ENCODE results near the gene C21orf91.

Gene C21orf91

DNA sequence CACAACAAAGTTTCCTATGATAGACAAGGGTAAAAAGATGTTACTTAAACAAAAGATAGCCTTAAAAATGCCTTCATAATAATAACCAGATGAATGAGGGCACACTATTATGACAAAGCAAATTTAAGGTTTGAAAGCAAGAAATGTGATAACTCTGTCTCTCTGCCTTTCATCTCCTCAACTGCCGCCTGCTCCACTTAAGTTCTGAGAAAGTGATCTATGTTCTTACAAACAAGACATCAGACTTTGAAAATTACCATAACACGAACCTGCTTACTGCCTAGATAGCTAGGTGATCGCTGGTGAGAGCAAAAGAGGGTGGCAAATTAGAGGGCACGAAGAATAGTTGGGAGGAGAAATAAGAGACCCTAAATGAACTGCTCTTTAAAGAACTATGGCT lies 13.2 kb downstream of the C21orf91 start:
- no peak for DNase-seq (ENCODE audit: low read depth, low spot score)
- no peak overlapping the region for H3K27ac ChIP-seq
- H3K36me3 ChIP-seq (ENCODE audit: insufficient read depth, low read length): peaks cover 38% of the 10 kb centered on the region
- H3K9ac ChIP-seq (ENCODE audit: insufficient read length): no peak overlapping the region
- no peak overlapping the region for H3K4me3 ChIP-seq
- H3K9me3 ChIP-seq (ENCODE audit: low read depth, low read length): peaks cover 9% of the 10 kb centered on the region; the same call in 1 of the 2 replicates
- TF ChIP-seq EZH2 (IDR thresholded peaks at IDR 0.05) (no peak), POLR2AphosphoS5 (IDR thresholded peaks at IDR 0.05; ENCODE audit: borderline replicate concordance, low read depth, low read length) (no peak), FOXP2 (optimal IDR thresholded peaks at IDR 0.05; ENCODE audit: control extremely low read depth, extremely low read length, insufficient read depth) (no peak)

DNA sequence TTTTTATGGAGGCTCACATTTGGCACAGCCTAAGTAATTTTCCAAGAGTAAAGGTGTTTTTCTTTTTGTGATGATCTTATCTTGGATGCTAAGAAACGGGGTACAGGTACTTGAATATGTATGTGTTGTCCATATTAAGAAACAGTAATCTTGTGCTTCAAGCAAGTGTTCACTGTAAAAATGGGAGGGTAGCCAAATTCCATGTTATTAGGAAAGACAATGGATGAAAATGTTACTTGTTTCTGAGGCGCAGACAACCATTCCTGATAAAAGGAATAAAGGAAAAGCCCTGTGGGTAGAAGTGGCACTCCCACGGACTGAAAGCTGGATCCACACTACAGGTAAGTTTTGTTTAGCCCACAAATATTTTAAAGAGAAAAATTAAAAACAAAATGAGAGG lies 15.6 kb downstream of the C21orf91 start:
- Histone ChIP-seq H3K27ac (no peak overlapping the region), H3K9ac (ENCODE audit: insufficient read length) (no peak overlapping the region), H3K9me3 (ENCODE audit: low read depth, low read length) (peaks cover 3% of the 10 kb centered on the region; the same call in 1 of the 2 replicates), H3K36me3 (ENCODE audit: insufficient read depth, low read length) (peaks cover 16% of the 10 kb centered on the region), H3K4me3 (no peak overlapping the region)
- no peak for DNase-seq (ENCODE audit: low read depth, low spot score)
- TF ChIP-seq EZH2 (IDR thresholded peaks at IDR 0.05) (no peak), FOXP2 (optimal IDR thresholded peaks at IDR 0.05; ENCODE audit: control extremely low read depth, extremely low read length, insufficient read depth) (no peak), POLR2AphosphoS5 (IDR thresholded peaks at IDR 0.05; ENCODE audit: borderline replicate concordance, low read depth, low read length) (no peak)

DNA sequence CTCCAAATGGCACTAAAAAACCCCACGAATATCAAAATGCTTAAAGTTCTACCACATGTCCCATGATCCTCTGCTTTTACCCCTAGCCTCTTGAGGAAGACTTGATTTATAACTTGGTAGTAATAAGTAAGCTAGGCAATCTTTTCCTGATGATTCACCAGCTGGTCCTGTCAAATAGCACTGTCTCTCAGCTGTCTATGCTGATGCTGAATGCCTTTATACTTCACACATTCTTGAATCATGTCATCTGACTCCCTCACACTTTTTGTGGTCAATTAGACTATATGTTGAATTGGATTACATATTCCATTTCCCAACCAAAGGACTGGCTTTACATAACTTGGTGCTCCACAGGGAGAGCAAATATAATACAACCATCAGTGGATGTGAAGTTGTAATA lies 16.6 kb downstream of the C21orf91 start:
- peaks cover 7% of the 10 kb centered on the region for H3K36me3 ChIP-seq (ENCODE audit: insufficient read depth, low read length)
- no peak overlapping the region for H3K27ac ChIP-seq
- no peak overlapping the region for H3K4me3 ChIP-seq
- TF ChIP-seq FOXP2 (optimal IDR thresholded peaks at IDR 0.05; ENCODE audit: control extremely low read depth, extremely low read length, insufficient read depth): no peak
- TF ChIP-seq EZH2 (IDR thresholded peaks at IDR 0.05): no peak
- no peak for TF ChIP-seq POLR2AphosphoS5 (IDR thresholded peaks at IDR 0.05; ENCODE audit: borderline replicate concordance, low read depth, low read length)
- DNase-seq (ENCODE audit: low read depth, low spot score): no peak
- H3K9me3 ChIP-seq (ENCODE audit: low read depth, low read length): 0 out of 2 replicates have a peak, but pooled peaks cover 3% of the 10 kb centered on the region
- H3K9ac ChIP-seq (ENCODE audit: insufficient read length): no peak overlapping the region

DNA sequence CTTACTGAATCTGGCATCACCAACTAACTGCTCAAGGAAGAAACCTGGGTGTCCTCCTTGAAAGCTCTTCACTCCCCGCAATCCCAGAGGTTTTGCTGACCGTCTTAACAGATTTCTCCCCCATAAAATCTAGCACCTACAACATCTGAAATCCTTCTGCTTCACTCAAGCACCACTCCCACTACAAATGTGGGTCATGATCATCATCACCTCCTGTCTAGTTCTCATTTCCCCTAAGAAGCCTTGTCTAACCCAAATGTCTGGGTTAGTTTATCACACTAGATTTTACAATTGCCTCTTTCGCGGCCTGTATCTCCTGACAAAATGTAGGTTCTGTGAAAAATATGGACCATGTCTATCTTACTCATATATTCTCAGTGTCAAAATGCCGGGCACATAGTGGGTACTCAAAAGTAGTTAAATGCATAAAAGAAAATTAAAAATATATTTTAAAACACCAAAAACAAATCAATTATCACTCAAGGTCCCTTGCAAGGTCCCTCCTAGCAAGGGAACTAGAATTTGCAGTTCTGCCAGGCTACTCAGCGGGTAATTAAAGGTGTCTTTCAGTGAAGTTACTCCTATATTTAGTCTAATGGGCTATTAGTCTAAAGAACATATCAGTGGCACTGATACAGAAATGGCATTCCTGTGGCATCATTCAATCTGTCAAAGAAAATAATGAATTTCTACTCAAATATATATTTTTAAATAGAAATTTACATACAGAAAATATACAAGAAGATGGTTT lies 19.6 kb downstream of the C21orf91 start:
- H3K4me3 ChIP-seq: no peak overlapping the region
- DNase-seq (ENCODE audit: low read depth, low spot score): no peak
- no peak overlapping the region for H3K27ac ChIP-seq
- no peaks in the 10 kb centered on the region for H3K9me3 ChIP-seq (ENCODE audit: low read depth, low read length)
- peaks cover 17% of the 10 kb centered on the region for H3K36me3 ChIP-seq (ENCODE audit: insufficient read depth, low read length)
- TF ChIP-seq FOXP2 (optimal IDR thresholded peaks at IDR 0.05; ENCODE audit: control extremely low read depth, extremely low read length, insufficient read depth): no peak
- TF ChIP-seq EZH2 (IDR thresholded peaks at IDR 0.05): no peak
- TF ChIP-seq POLR2AphosphoS5 (IDR thresholded peaks at IDR 0.05; ENCODE audit: borderline replicate concordance, low read depth, low read length): no peak
- no peak overlapping the region for H3K9ac ChIP-seq (ENCODE audit: insufficient read length)

DNA sequence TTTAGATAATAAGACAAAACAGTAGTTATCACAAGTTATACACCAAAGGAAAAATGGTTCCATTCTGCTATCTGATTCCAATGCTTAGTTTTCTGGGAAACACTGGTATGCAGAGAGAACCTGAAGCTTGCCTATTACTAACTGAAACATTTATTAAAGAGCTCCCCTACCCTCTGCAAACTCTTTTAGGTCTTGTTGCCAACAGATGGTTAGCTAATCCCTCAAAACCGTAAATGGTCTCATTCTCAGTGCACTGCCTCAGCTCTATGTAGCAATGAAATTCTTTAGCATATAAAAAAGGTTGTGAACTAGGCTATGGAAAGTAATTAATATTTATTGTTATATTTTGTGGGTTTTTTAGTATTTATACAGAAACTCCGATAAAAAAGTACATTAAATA lies 20.4 kb downstream of the C21orf91 start:
- no peaks in the 10 kb centered on the region for H3K9me3 ChIP-seq (ENCODE audit: low read depth, low read length)
- TF ChIP-seq FOXP2 (optimal IDR thresholded peaks at IDR 0.05; ENCODE audit: control extremely low read depth, extremely low read length, insufficient read depth) (no peak), POLR2AphosphoS5 (IDR thresholded peaks at IDR 0.05; ENCODE audit: borderline replicate concordance, low read depth, low read length) (no peak), EZH2 (IDR thresholded peaks at IDR 0.05) (no peak)
- peaks cover 17% of the 10 kb centered on the region for H3K36me3 ChIP-seq (ENCODE audit: insufficient read depth, low read length)
- no peak overlapping the region for H3K27ac ChIP-seq
- H3K4me3 ChIP-seq: no peak overlapping the region
- no peak overlapping the region for H3K9ac ChIP-seq (ENCODE audit: insufficient read length)
- DNase-seq (ENCODE audit: low read depth, low spot score): no peak

DNA sequence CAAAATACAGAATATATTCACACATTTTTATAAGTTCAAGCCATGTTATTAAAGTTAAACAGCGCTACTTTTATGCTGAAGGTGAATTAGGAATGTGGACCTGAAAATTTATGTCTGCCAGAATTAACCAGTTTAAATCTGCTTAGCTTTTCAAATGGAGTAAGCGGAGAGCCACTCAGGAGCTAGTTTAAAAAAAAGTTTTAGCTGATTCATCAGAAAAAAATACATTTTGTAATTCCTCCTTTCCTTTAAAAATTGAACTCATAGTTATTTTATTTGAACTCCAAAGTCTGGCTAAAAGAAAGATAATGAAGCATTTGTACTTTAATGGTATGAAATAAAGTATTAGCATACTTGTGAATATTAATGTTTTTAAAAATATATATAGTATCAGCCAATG lies 21.2 kb downstream of the C21orf91 start:
- no peak overlapping the region for H3K9ac ChIP-seq (ENCODE audit: insufficient read length)
- no peaks in the 10 kb centered on the region for H3K9me3 ChIP-seq (ENCODE audit: low read depth, low read length)
- H3K36me3 ChIP-seq (ENCODE audit: insufficient read depth, low read length): peaks cover 22% of the 10 kb centered on the region
- peak overlapping the region; percentile 28; the same call in 1 of the 2 replicates for H3K4me3 ChIP-seq
- no peak overlapping the region for H3K27ac ChIP-seq
- TF ChIP-seq EZH2 (IDR thresholded peaks at IDR 0.05): no peak
- TF ChIP-seq POLR2AphosphoS5 (IDR thresholded peaks at IDR 0.05; ENCODE audit: borderline replicate concordance, low read depth, low read length): no peak
- no peak for TF ChIP-seq FOXP2 (optimal IDR thresholded peaks at IDR 0.05; ENCODE audit: control extremely low read depth, extremely low read length, insufficient read depth)
- DNase-seq (ENCODE audit: low read depth, low spot score): no peak

DNA sequence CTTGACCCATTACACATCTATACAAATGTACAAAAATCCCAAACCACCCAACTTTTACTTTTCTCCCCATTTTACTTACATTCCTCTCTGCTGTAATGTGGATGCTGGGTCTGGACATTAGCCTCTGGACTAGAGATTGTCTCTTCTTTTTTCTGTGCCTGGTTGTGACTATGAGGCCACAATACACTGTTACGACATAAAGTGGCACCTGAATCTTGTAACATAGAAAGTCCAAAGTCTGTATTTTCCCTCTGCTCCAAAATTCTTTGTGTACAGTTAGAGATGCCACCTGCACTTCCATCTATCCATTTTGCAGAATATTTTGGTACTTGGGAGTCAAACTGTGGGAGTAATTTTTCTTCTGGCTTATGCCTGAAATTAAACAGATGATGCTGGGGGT lies 22.7 kb downstream of the C21orf91 start:
- Histone ChIP-seq H3K9ac (ENCODE audit: insufficient read length) (no peak overlapping the region), H3K4me3 (no peak overlapping the region), H3K36me3 (ENCODE audit: insufficient read depth, low read length) (peaks cover 30% of the 10 kb centered on the region), H3K27ac (no peak overlapping the region), H3K9me3 (ENCODE audit: low read depth, low read length) (no peaks in the 10 kb centered on the region)
- TF ChIP-seq FOXP2 (optimal IDR thresholded peaks at IDR 0.05; ENCODE audit: control extremely low read depth, extremely low read length, insufficient read depth): no peak
- no peak for TF ChIP-seq EZH2 (IDR thresholded peaks at IDR 0.05)
- TF ChIP-seq POLR2AphosphoS5 (IDR thresholded peaks at IDR 0.05; ENCODE audit: borderline replicate concordance, low read depth, low read length): no peak
- DNase-seq (ENCODE audit: low read depth, low spot score): no peak

DNA sequence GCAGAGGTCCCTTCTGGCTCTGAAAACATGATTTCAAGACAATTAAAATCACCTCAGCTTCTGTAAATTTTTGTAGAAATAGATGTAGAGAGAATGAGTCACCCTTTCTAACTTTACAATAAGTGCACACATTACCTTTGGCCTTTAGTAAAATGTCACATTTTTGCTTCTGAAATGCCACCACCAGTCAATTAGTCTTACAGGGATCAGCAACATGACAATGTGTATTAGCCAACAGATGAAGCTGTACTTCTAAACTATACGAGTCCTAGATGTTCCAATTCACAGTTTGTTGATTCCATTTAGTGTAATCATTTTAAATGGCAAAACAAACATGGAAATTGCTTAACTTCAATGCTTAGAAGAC lies 23.1 kb downstream of the C21orf91 start:
- no peak overlapping the region for H3K9ac ChIP-seq (ENCODE audit: insufficient read length)
- no peak for DNase-seq (ENCODE audit: low read depth, low spot score)
- TF ChIP-seq EZH2 (IDR thresholded peaks at IDR 0.05) (no peak), POLR2AphosphoS5 (IDR thresholded peaks at IDR 0.05; ENCODE audit: borderline replicate concordance, low read depth, low read length) (no peak), FOXP2 (optimal IDR thresholded peaks at IDR 0.05; ENCODE audit: control extremely low read depth, extremely low read length, insufficient read depth) (no peak)
- H3K4me3 ChIP-seq: no peak overlapping the region
- no peak overlapping the region for H3K27ac ChIP-seq
- H3K9me3 ChIP-seq (ENCODE audit: low read depth, low read length): no peaks in the 10 kb centered on the region
- H3K36me3 ChIP-seq (ENCODE audit: insufficient read depth, low read length): peaks cover 32% of the 10 kb centered on the region
